ENCODE results near the gene MTFR1L. TPM values are rescaled to one million over a fixed set of nuclear protein-coding genes. Genes with fewer than 3 reads are reported as not detected.

The MTFR1L gene
- total RNA-seq, 4 donors from 2014 or later: 73.2 to 125 (median 93.6) TPM

GRCh38 chr1:25878690-25879089 lies 58.9 kb downstream of the MTFR1L start:
- no peak overlapping the region for H3K27ac ChIP-seq
- no peak overlapping the region for H3K4me3 ChIP-seq
- 60 to 68% methylated on average over 1 to 5 of the region's 5 CpGs for WGBS, 2 donors (ENCODE audit: low coverage in 1 of 2)
- H3K27me3 ChIP-seq: no peaks in the 10 kb centered on the region
- no peaks in the 10 kb centered on the region for H3K9me3 ChIP-seq
- H3K36me3 ChIP-seq: no peaks in the 10 kb centered on the region
- no peak for TF ChIP-seq POLR2AphosphoS5 (IDR thresholded peaks at IDR 0.05)
- no peak for TF ChIP-seq EP300 (IDR thresholded peaks at IDR 0.05; ENCODE audit: low read depth)
- no peak for TF ChIP-seq CTCF (IDR thresholded peaks at IDR 0.05)
- no peak for TF ChIP-seq POLR2A (IDR thresholded peaks at IDR 0.05)
- in situ Hi-C loops (cut with MboI; ENCODE audit: low pct_ligation_motif_present in 1 of 4, low pct_unique_long_range_greater_than_20kb in 1 of 4, low sequenced_read_pairs in 3 of 4): no loop called here
- intact Hi-C loops (cut with DNase I; ENCODE audit: low total_unique reads): no loop called here
- peaks cover 8 to 20% (median 16%) of the 10 kb centered on the region in 4 donors for H3K4me1 ChIP-seq
- DNase-seq: no peak

- Histone ChIP-seq H3K27ac (no peak overlapping the region), H3K27me3 (no peaks in the 10 kb centered on the region), H3K36me3 (no peaks in the 10 kb centered on the region), H3K4me3 (no peak overlapping the region), H3K4me1 (peaks cover 3 to 15% (median 9%) of the 10 kb centered on the region in 4 donors), H3K9me3 (no peaks in the 10 kb centered on the region)
- DNase-seq: no peak
- in situ Hi-C loops (cut with MboI; ENCODE audit: low pct_ligation_motif_present in 1 of 4, low pct_unique_long_range_greater_than_20kb in 1 of 4, low sequenced_read_pairs in 3 of 4) (no loop called here), intact Hi-C loops (cut with DNase I; ENCODE audit: low total_unique reads) (no loop called here)
- TF ChIP-seq POLR2AphosphoS5 (IDR thresholded peaks at IDR 0.05) (no peak), CTCF (IDR thresholded peaks at IDR 0.05) (no peak), EP300 (IDR thresholded peaks at IDR 0.05; ENCODE audit: low read depth) (no peak), POLR2A (IDR thresholded peaks at IDR 0.05) (no peak)
- 61% methylated on average over 2 of the region's 2 CpGs; no CpG with 5 or more reads in 1 of the 2 donors for WGBS, 2 donors (ENCODE audit: low coverage in 1 of 2)
These were observed 59.9 kb downstream of the MTFR1L start for GRCh38 chr1:25879675-25880074.

GRCh38 chr1:25880518-25880917 lies 60.8 kb downstream of the MTFR1L start:
- Histone ChIP-seq H3K9me3 (no peaks in the 10 kb centered on the region), H3K4me1 (peaks cover 0 to 8% (median 4%) of the 10 kb centered on the region in 4 donors), H3K4me3 (no peak overlapping the region), H3K36me3 (no peaks in the 10 kb centered on the region), H3K27ac (no peak overlapping the region), H3K27me3 (no peaks in the 10 kb centered on the region)
- intact Hi-C loops (cut with DNase I; ENCODE audit: low total_unique reads): no loop called here
- DNase-seq: no peak
- in situ Hi-C loops (cut with MboI; ENCODE audit: low pct_ligation_motif_present in 1 of 4, low pct_unique_long_range_greater_than_20kb in 1 of 4, low sequenced_read_pairs in 3 of 4): no loop called here
- no peak for TF ChIP-seq EP300 (IDR thresholded peaks at IDR 0.05; ENCODE audit: low read depth)
- TF ChIP-seq POLR2AphosphoS5 (IDR thresholded peaks at IDR 0.05): no peak
- no peak for TF ChIP-seq CTCF (IDR thresholded peaks at IDR 0.05)
- TF ChIP-seq POLR2A (IDR thresholded peaks at IDR 0.05): no peak
- 89 to 94% methylated on average over 5 of the region's 5 CpGs for WGBS, 2 donors (ENCODE audit: low coverage in 1 of 2)

- intact Hi-C loops (cut with DNase I; ENCODE audit: low total_unique reads) (no loop called here), in situ Hi-C loops (cut with MboI; ENCODE audit: low pct_ligation_motif_present in 1 of 4, low pct_unique_long_range_greater_than_20kb in 1 of 4, low sequenced_read_pairs in 3 of 4) (no loop called here)
- no peak for DNase-seq
- no peaks in the 10 kb centered on the region for H3K9me3 ChIP-seq
- TF ChIP-seq POLR2A (IDR thresholded peaks at IDR 0.05) (no peak), EP300 (IDR thresholded peaks at IDR 0.05; ENCODE audit: low read depth) (no peak), POLR2AphosphoS5 (IDR thresholded peaks at IDR 0.05) (no peak), CTCF (IDR thresholded peaks at IDR 0.05) (no peak)
- 92% methylated on average over 11 of the region's 11 CpGs; no CpG with 5 or more reads in 1 of the 2 donors for WGBS, 2 donors (ENCODE audit: low coverage in 1 of 2)
- no peak overlapping the region for H3K27ac ChIP-seq
- H3K36me3 ChIP-seq: no peaks in the 10 kb centered on the region
- peaks cover 0 to 1% (median under 1%) of the 10 kb centered on the region in 4 donors for H3K4me1 ChIP-seq
- no peak overlapping the region for H3K4me3 ChIP-seq
- no peaks in the 10 kb centered on the region for H3K27me3 ChIP-seq
These were observed 61.5 kb downstream of the MTFR1L start for GRCh38 chr1:25881266-25881665.

Small RNAs within 50 kb of the gene (small RNA-seq; reads per million reads assigned to genes)
- gene RF00019: 0 reads per million in 4 donors

Other genes starting within 250 kb of the MTFR1L start
- 1 to 10 TPM; 2.4 to 6.8 (median 4.3) TPM for gene MAN1C1, start 203.2 kb upstream of the MTFR1L start, total RNA-seq
- gene SELENON, start 19.8 kb upstream of the MTFR1L start, total RNA-seq: 10 to 100 TPM; 17.1 to 68.1 (median 24.4) TPM
- under 1 TPM in 1 of 4 donors, not detected in 3; 0.41 TPM for gene AUNIP, start 39.5 kb downstream of the MTFR1L start, total RNA-seq
- gene PAQR7, start 55.8 kb downstream of the MTFR1L start, total RNA-seq: 1 to 10 TPM in 3 of 4 donors, not detected in 1; 2.0 to 2.4 (median 2.4) TPM
- 10 to 100 TPM in 3 of 4 donors, 1 to 10 TPM in 1; 6.4 to 24.3 (median 16.5) TPM for gene STMN1, start 86.5 kb downstream of the MTFR1L start, total RNA-seq
- 10 to 100 TPM; 23.1 to 60.1 (median 38.8) TPM for gene PAFAH2, start 178.1 kb downstream of the MTFR1L start, total RNA-seq
- gene EXTL1, start 201.8 kb downstream of the MTFR1L start, total RNA-seq: under 1 TPM in 2 of 4 donors, not detected in 2; 0.16 to 0.41 TPM
- under 1 TPM in 1 of 4 donors, not detected in 3; 0.14 TPM for gene SLC30A2, start 226.2 kb downstream of the MTFR1L start, total RNA-seq
- 1 to 10 TPM in 1 of 4 donors, under 1 TPM in 1, not detected in 2; 0.32 to 1.8 TPM for gene TRIM63, start 247.7 kb downstream of the MTFR1L start, total RNA-seq

All from transverse colon (tissue), 4 donors.